HG02571 (cell line): ENCODE results near the gene GCK.
"Not testable (repeated sequence)": the region's sequence is repeated elsewhere in the genome, so short reads cannot be mapped to it uniquely, and the experiment has no call there.

ENCODE experiments used
- ATAC-seq: cut with Tn5 transposase; IDR thresholded peaks from one replicate; pipeline ENCODE4 v1.9.1; 2021; ENCODE audit warnings: mild to moderate bottlenecking, moderate library complexity; ENCODE audit not compliant: unreplicated experiment

The GCK gene

GRCh38 chr7:44210107-44210506 lies 20.9 kb upstream of the GCK start:
- ATAC-seq = no peak

DNA sequence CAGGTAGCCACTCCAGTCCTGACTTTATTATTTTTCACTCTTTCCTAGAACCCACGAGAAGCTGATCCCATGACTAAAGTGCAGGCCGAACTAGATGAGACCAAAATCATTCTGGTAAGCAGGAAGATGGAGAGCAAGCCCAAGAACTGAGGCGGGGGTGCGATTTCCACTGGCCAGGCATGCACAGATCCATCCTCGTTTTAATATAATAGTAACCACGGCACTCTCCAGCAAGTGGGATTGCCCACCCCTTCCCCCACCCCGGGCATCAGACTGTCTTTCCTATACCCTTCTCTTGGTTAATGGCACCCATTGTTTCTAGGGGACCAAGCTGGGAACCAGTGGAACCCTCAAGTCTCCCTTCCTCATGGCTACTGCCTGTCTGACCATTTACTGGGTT lies 18.8 kb upstream of the GCK start:
- ATAC-seq = no peak

GRCh38 chr7:44206008-44206407 lies 16.8 kb upstream of the GCK start:
- no peak for ATAC-seq

DNA sequence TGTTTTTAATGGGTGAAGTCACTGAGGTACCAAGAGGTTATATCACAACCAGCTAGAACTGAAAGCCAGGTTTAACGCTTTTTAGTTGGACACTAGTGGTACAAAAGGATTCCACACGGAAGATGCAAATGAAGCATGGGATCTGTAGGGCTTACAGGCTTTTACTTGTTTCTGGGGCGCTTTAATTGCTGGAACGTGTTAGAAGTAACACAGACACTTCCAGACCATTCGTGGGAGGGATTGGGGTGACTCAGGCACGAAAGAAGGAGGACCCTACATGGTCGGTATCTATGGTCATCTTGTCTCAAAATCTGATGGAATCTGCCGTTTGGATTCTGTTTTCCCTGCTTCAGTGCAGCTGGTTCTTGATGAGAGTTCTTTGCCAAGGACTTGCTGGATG lies 12.6 kb upstream of the GCK start:
- no peak for ATAC-seq

GRCh38 chr7:44200699-44201461 lies 11.6 kb upstream of the GCK start, which contains the start of gene YKT6:
TSS of gene YKT6 (plus strand) at chr7:44200978. CDS start at chr7:44201136, 158 bp downstream.
- ATAC-seq = peak; percentile 99

- ATAC-seq = not testable (repeated sequence)
These were observed 10.9 kb upstream of the GCK start for GRCh38 chr7:44200163-44200562.

GRCh38 chr7:44197474-44197873 lies 8.2 kb upstream of the GCK start:
- no peak for ATAC-seq

DNA sequence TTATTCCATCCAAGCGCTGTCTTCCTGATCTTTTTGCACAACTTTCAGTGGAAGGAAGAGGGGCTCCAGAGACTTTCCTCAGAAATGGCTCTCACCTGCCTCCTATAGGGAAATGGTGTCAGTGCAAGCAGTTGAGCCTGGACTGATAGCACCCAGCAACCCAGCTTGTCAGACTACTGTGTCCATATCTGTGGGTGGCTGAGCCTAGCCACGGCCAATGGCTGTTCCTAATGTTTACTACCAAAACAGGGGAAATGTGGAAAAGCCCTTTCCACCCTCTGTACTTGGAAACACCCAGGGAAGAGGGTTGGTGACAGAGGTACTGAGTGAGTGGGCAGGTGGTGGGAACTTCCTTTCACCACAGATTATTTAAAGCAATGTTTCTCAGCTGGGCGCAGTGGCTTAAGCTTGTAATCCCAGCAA lies 7.2 kb upstream of the GCK start:
- ATAC-seq = no peak

DNA sequence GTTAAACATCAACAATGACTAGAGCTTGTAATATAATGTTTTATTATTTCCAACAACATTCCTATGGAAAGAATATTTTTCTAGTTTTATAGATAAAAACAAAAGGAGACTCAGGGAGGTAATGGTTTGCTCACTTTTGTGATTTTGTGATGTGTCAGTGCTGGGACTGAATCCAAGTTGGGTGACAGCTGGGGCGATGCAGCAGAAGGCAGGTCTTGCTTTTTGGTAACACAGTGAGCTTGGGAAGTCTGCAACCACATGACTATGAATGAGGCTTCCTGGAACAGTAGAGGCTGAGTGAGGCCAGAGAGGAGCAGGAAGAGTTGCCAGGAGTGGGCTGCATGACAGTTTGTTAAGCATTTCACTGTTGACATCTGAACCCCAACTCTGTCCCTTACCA lies 6.7 kb upstream of the GCK start:
- no peak for ATAC-seq

- ATAC-seq = no peak
These were observed 5.4 kb upstream of the GCK start for GRCh38 chr7:44194562-44195145.

GRCh38 chr7:44194069-44194468 lies 4.8 kb upstream of the GCK start:
- ATAC-seq = no peak

DNA sequence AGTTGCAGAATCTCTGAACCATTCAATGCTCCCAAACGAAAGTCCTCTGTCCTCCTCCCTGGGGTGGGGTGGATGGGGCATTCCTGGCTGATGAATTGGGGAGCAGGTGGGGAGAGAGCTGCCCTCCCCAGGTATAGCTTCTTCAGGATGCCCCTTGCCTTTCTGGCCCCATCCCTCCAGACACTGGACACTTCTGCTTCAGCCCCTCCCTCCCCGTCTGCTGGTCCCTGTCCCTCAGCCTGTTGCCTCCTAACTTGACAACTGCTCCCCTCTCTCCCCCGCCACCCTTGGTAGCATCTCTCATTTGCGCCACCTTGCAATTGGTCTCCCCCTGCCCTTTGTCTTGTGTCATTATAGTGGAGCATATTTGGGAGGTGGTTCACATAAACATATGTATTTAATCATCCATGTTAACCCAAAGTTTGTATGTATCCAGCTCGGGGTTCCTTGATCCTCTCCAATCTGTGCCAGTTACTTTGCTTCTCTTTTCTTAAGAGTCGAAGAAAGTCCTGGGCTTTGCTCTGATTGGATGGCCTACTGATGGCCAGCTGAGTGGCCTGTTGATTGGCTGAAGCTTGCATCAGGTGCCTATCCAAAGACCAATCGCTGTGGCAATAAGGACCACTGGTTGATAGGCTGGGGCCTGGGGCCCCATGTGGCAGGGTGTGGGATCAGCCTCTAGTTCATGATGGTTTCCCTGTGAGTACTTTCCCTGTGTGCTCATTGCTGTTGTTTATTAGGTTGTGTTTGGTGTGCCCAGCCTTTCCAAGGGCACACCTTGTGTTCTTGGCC lies 4.0 kb upstream of the GCK start:
- no peak for ATAC-seq

DNA sequence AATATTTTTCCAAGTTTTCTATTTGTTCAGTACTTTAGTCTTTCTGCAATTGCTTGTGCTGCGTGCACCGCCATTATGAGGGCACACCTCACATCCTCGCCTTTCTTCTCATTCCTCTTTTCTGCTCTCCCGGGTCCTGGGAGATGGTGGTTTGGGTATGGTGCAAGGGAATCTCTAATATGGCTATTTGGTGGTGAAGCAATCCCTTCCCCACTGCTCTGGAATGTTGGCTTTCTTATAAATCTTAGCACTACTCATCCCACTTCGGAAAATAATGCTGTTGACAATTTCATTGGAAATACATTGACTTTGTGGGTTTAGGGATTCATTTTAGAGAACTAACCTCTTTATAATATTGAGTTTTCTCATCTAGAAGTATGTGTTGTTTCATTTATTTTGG lies 1.9 kb upstream of the GCK start:
- no peak for ATAC-seq

- ATAC-seq = no peak
These were observed 994 bp upstream of the GCK start for GRCh38 chr7:44189993-44190872.

- ATAC-seq = no peak
These were observed 586 bp downstream of the GCK start for GRCh38 chr7:44188480-44189225.

DNA sequence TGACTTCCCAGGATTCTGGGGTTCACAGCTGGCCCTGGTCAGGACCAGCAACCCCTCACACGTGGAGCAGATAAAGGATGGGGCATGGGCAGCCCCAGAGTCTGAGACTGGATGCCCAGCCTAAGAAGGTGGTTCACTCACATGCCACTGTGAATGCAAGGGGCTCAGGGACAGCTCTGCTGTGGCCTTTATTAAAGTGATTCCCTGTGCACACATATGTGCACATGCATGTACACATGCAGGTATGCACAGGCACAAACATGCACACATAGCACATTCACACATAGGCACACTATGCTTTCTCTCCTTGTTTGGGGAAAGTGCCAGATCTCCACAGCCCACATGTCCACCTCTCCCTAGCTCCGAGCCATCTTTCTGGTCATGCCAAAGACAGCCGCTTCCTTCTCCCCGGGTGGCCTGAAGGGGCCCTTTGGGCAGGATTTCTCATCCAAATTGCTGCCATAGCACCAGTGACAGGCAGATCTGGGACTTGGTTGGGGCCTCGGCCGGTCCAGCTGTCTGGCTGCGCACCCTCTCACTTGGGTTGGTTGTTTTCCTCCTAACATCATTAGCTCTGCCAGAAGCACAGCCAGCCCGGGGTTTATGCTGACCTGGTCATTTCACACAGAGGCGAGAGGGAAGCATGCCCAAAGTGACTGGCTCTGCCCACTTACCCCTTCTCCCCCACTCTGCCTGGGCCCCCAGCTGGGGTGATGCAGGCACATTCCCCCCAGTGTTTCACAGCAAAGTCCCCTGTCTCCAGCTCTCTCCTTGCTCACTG lies 1.4 kb downstream of the GCK start:
- no peak for ATAC-seq

- no peak for ATAC-seq
These were observed 2.5 kb downstream of the GCK start for GRCh38 chr7:44186736-44187135.

GRCh38 chr7:44185729-44186128 lies 3.5 kb downstream of the GCK start:
- ATAC-seq = no peak

DNA sequence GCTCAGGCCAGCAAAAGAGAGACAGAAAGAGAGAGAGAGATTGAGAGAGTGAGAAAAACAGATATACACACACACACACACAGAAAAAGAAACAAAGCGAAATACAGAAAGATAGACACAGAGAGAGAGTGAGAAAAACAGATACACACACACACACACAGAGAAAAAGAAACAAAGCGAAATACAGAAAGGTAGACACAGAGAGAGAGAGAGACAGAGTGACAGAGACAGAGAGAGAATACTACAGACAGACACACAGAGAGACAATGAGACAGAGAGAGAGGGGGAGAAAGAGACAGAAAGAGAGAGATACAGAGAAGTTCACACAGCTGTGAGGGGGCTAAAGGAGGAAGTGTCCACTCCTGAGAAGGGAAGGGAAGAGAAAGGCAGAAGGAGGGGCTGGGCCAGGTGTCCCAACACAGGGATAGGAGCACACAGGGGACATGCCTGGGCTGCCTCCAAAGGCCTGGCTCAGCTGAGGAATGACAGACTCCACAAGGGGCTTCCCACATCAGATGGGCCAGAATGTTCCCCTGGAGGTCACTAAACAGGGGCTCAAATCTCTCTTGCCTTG lies 4.3 kb downstream of the GCK start:
- no peak for ATAC-seq
